ENCODE data around the gene RHBDD1.

- no peak for TF ChIP-seq POLR2AphosphoS5 (IDR thresholded peaks at IDR 0.05)
- TF ChIP-seq, protein P1, sequence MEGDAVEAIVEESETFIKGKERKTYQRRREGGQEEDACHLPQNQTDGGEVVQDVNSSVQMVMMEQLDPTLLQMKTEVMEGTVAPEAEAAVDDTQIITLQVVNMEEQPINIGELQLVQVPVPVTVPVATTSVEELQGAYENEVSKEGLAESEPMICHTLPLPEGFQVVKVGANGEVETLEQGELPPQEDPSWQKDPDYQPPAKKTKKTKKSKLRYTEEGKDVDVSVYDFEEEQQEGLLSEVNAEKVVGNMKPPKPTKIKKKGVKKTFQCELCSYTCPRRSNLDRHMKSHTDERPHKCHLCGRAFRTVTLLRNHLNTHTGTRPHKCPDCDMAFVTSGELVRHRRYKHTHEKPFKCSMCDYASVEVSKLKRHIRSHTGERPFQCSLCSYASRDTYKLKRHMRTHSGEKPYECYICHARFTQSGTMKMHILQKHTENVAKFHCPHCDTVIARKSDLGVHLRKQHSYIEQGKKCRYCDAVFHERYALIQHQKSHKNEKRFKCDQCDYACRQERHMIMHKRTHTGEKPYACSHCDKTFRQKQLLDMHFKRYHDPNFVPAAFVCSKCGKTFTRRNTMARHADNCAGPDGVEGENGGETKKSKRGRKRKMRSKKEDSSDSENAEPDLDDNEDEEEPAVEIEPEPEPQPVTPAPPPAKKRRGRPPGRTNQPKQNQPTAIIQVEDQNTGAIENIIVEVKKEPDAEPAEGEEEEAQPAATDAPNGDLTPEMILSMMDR (IDR thresholded peaks at IDR 0.05): no peak
These were observed 42.2 kb upstream of the RHBDD1 start for GRCh38 chr2:226793646-226794045.

All from breast epithelium (tissue), 3 donors.